Measurements from ENCODE around the gene CHD1L. TPM values are rescaled to one million over a fixed set of nuclear protein-coding genes. Genes with fewer than 3 reads are reported as not detected.

The CHD1L gene
- total and polyA plus RNA-seq, 2 donors from 2014 or later: 15.2 to 27.7 TPM

GRCh38 chr1:147246044-147246690, 3.7 kb downstream of the CHD1L start:
- H3K27ac ChIP-seq (ENCODE audit: low read depth in 2 of 2, low read length in 2 of 2): no peak overlapping the region
- H3K4me1 ChIP-seq (ENCODE audit: control insufficient read depth in 2 of 3, insufficient read depth in 2 of 3, low read depth in 1 of 3, low read length in 3 of 3): peaks cover 0 to 6% (median 4%) of the 10 kb centered on the region in 3 donors
- FAIRE-seq: no peak
- intact Hi-C loops (cut with DNase I): no loop called here
- H3K9ac ChIP-seq (ENCODE audit: low read length in 3 of 3): no peak overlapping the region
- no peak overlapping the region for H3K4me3 ChIP-seq (ENCODE audit: low read length in 3 of 3)
- no peaks in the 10 kb centered on the region for H3K36me3 ChIP-seq (ENCODE audit: control insufficient read depth in 2 of 3, insufficient read depth in 3 of 3, low read length in 3 of 3)
- H3K27me3 ChIP-seq (ENCODE audit: control insufficient read depth, insufficient read depth, low read length): no peaks in the 10 kb centered on the region
- DNase-seq: no peak
- no peak for TF ChIP-seq CTCF (IDR thresholded peaks at IDR 0.05; ENCODE audit: borderline replicate concordance, extremely low read depth, insufficient read depth)
- no peaks in the 10 kb centered on the region for H3K9me3 ChIP-seq (ENCODE audit: control insufficient read depth in 2 of 3, insufficient read depth in 1 of 3, low read length in 3 of 3)

GRCh38 chr1:147246910-147247655, 4.6 kb downstream of the CHD1L start:
- DNase-seq (no peak), FAIRE-seq (no peak)
- H3K4me1 ChIP-seq (ENCODE audit: control insufficient read depth in 2 of 3, insufficient read depth in 2 of 3, low read depth in 1 of 3, low read length in 3 of 3): peaks cover 0 to 4% (median 3%) of the 10 kb centered on the region in 3 donors
- TF ChIP-seq CTCF (IDR thresholded peaks at IDR 0.05; ENCODE audit: borderline replicate concordance, extremely low read depth, insufficient read depth): no peak
- H3K36me3 ChIP-seq (ENCODE audit: control insufficient read depth in 2 of 3, insufficient read depth in 3 of 3, low read length in 3 of 3): no peaks in the 10 kb centered on the region
- H3K9ac ChIP-seq (ENCODE audit: low read length in 3 of 3): no peak overlapping the region
- intact Hi-C loops (cut with DNase I): no loop called here
- H3K27me3 ChIP-seq (ENCODE audit: control insufficient read depth, insufficient read depth, low read length): no peaks in the 10 kb centered on the region
- no peak overlapping the region for H3K27ac ChIP-seq (ENCODE audit: low read depth in 2 of 2, low read length in 2 of 2)
- H3K4me3 ChIP-seq (ENCODE audit: low read length in 3 of 3): no peak overlapping the region
- no peaks in the 10 kb centered on the region for H3K9me3 ChIP-seq (ENCODE audit: control insufficient read depth in 2 of 3, insufficient read depth in 1 of 3, low read length in 3 of 3)

GRCh38 chr1:147247656-147248238, 5.3 kb downstream of the CHD1L start:
- no peaks in the 10 kb centered on the region for H3K27me3 ChIP-seq (ENCODE audit: control insufficient read depth, insufficient read depth, low read length)
- no peak for FAIRE-seq
- no peak overlapping the region for H3K9ac ChIP-seq (ENCODE audit: low read length in 3 of 3)
- no peak for DNase-seq
- no peak for TF ChIP-seq CTCF (IDR thresholded peaks at IDR 0.05; ENCODE audit: borderline replicate concordance, extremely low read depth, insufficient read depth)
- no peaks in the 10 kb centered on the region for H3K9me3 ChIP-seq (ENCODE audit: control insufficient read depth in 2 of 3, insufficient read depth in 1 of 3, low read length in 3 of 3)
- no peak overlapping the region for H3K4me3 ChIP-seq (ENCODE audit: low read length in 3 of 3)
- no peaks in the 10 kb centered on the region for H3K36me3 ChIP-seq (ENCODE audit: control insufficient read depth in 2 of 3, insufficient read depth in 3 of 3, low read length in 3 of 3)
- H3K27ac ChIP-seq (ENCODE audit: low read depth in 2 of 2, low read length in 2 of 2): no peak overlapping the region
- peaks cover 0 to 4% (median 0%) of the 10 kb centered on the region in 3 donors for H3K4me1 ChIP-seq (ENCODE audit: control insufficient read depth in 2 of 3, insufficient read depth in 2 of 3, low read depth in 1 of 3, low read length in 3 of 3)
- intact Hi-C loops (cut with DNase I): no loop called here
